Sigmoid colon (tissue), 7 donors: ENCODE measurements around the gene PGAP3. TPM values are rescaled to one million over a fixed set of nuclear protein-coding genes. Genes with fewer than 3 reads are reported as not detected.
"Not testable (repeated sequence)": the region's sequence is repeated elsewhere in the genome, so short reads cannot be mapped to it uniquely, and the experiment has no call there.

Experiments used
- DNase-seq: peaks from one replicate; pipeline ENCODE4 v3.0.0-alpha.2; 2019
- H3K27ac ChIP-seq, 4 donors: fragments of 200-600 bp; sonication (generic); one replicate each; pipeline ENCODE4 v1.5.1; 2016 to 2019; ENCODE audit warnings: mild to moderate bottlenecking in 1 of 4
- H3K27me3 ChIP-seq, 3 donors: fragments of 200-600 bp; sonication (generic); one replicate each; pipeline ENCODE4 v1.5.1; 2019; ENCODE audit warnings: mild to moderate bottlenecking in 1 of 3
- H3K36me3 ChIP-seq, 4 donors: fragments of 200-600 bp; sonication (generic); one replicate each; pipeline ENCODE4 v1.5.1; 2016 to 2019
- H3K4me1 ChIP-seq, 4 donors: fragments of 200-600 bp; sonication (generic); one replicate each; pipeline ENCODE4 v1.5.1; 2017 to 2019
- H3K4me3 ChIP-seq, 4 donors: fragments of 200-600 bp; sonication (generic); one replicate each; pipeline ENCODE4 v1.5.1; 2017 to 2019; ENCODE audit warnings: mild to moderate bottlenecking in 2 of 4, moderate library complexity in 1 of 4
- H3K9me3 ChIP-seq, 4 donors: fragments of 200-600 bp in 3 of 4; sonication (generic) in 3 of 4; one replicate each; pipeline versions ENCODE4 v1.5.1 to v1.6.1; 2013 to 2019
- CTCF ChIP-seq, 4 experiments: fragments of 450-650 bp in 3 of 4; fragments of 200-600 bp in 1 of 4; IDR thresholded peaks; one replicate each; pipeline ENCODE4 v1.5.1; 2016 to 2019; ENCODE audit warnings: antibody characterized with exemption in 4 of 4, mild to moderate bottlenecking in 3 of 4, moderate library complexity in 2 of 4
- EP300 ChIP-seq, 4 donors: sonication (generic); formaldehyde crosslinking; IDR thresholded peaks; one replicate each; pipeline ENCODE4 v1.6.1; 2017; ENCODE audit warnings: antibody characterized with exemption in 4 of 4
- POLR2A ChIP-seq, 2 donors: fragments of 450-650 bp; IDR thresholded peaks; one replicate each; pipeline ENCODE4 v1.6.1; 2016; ENCODE audit warnings: antibody characterized with exemption in 2 of 2, mild to moderate bottlenecking in 2 of 2, moderate library complexity in 2 of 2
- POLR2AphosphoS5 ChIP-seq, 4 donors: sonication (generic); formaldehyde crosslinking; IDR thresholded peaks; one replicate each; pipeline ENCODE4 v1.6.1; 2017; ENCODE audit warnings: antibody characterized with exemption in 4 of 4
- WGBS, 2 donors: extraction: QIAGEN DNeasy Blood & Tissue Kit; methylation state at CpG; one replicate each; pipeline ENCODE4 v1.1.7; 2013; 5-methylcytosine and 5-hydroxymethylcytosine counted together
- intact Hi-C: fragments of 100-400 bp; cut with DNase I; formaldehyde crosslinking; loops from one replicate; pipeline ENCODE4 v1.15.1; 2023
- polyA plus RNA-seq, 3 donors: library from polyadenylated mRNA; stranded (reverse); fragments of 200-250 nt; gene quantifications; one replicate each; pipeline ENCODE4 v1.2.3, GENCODE V29; 2013
- total RNA-seq, 4 donors: library from RNA; depleted of rRNA; stranded (reverse); fragments of >200 nt; gene quantifications; one replicate each; pipeline ENCODE4 v1.1.0, GENCODE V29; 2016
- donor health status: healthy with polysubstance abuse.
- donor health status: Bipolar disorder and iron deficiency.
- donor health status: healthy.

The PGAP3 gene
- total and polyA plus RNA-seq, 7 donors, result 6.9 to 29.6 (median 8.3) TPM

- no peak overlapping the region for H3K4me3 ChIP-seq
- no peak for DNase-seq
- intact Hi-C loops, result no loop called here
- no peak overlapping the region for H3K27ac ChIP-seq
- no peaks in the 10 kb centered on the region for H3K4me1 ChIP-seq
- WGBS, 2 donors, result 82 to 92% methylated on average over 18 of the region's 18 CpGs
- TF ChIP-seq POLR2A (IDR thresholded peaks at IDR 0.05) (no peak), POLR2AphosphoS5 (IDR thresholded peaks at IDR 0.05) (no peak), CTCF (IDR thresholded peaks at IDR 0.05) (no peak), EP300 (IDR thresholded peaks at IDR 0.05) (no peak)
- H3K9me3 ChIP-seq, result no peaks in the 10 kb centered on the region
- no peaks in the 10 kb centered on the region for H3K27me3 ChIP-seq
- peaks cover 22 to 81% (median 26%) of the 10 kb centered on the region in 4 donors for H3K36me3 ChIP-seq
Measured at GRCh38 chr17:39715375-39716072, 27.7 kb upstream of the PGAP3 start.

- DNase-seq, result no peak
- no peak overlapping the region for H3K27ac ChIP-seq
- no peaks in the 10 kb centered on the region for H3K9me3 ChIP-seq
- no peaks in the 10 kb centered on the region for H3K27me3 ChIP-seq
- H3K4me3 ChIP-seq, result no peak overlapping the region
- peaks cover 22 to 81% (median 32%) of the 10 kb centered on the region in 4 donors for H3K36me3 ChIP-seq
- H3K4me1 ChIP-seq, result no peaks in the 10 kb centered on the region
- no peak for TF ChIP-seq POLR2A (IDR thresholded peaks at IDR 0.05)
- TF ChIP-seq CTCF (IDR thresholded peaks at IDR 0.05), result no peak
- TF ChIP-seq POLR2AphosphoS5 (IDR thresholded peaks at IDR 0.05), result no peak
- TF ChIP-seq EP300 (IDR thresholded peaks at IDR 0.05), result no peak
- intact Hi-C loops, result no loop called here
- 93 to 94% methylated on average over 4 of the region's 4 CpGs for WGBS, 2 donors
Measured at GRCh38 chr17:39714234-39714633, 26.4 kb upstream of the PGAP3 start.

GRCh38 chr17:39711851-39712250 lies 24.0 kb upstream of the PGAP3 start:
- Histone ChIP-seq H3K27me3 (no peaks in the 10 kb centered on the region), H3K27ac (no peak overlapping the region), H3K9me3 (no peaks in the 10 kb centered on the region), H3K36me3 (peaks cover 10 to 83% (median 47%) of the 10 kb centered on the region in 4 donors), H3K4me1 (no peaks in the 10 kb centered on the region), H3K4me3 (no peak overlapping the region)
- TF ChIP-seq CTCF (IDR thresholded peaks at IDR 0.05) (no peak), POLR2A (IDR thresholded peaks at IDR 0.05) (no peak), EP300 (IDR thresholded peaks at IDR 0.05) (no peak), POLR2AphosphoS5 (IDR thresholded peaks at IDR 0.05) (no peak)
- 91 to 92% methylated on average over 10 of the region's 10 CpGs for WGBS, 2 donors
- intact Hi-C loops, result no loop called here
- no peak for DNase-seq

GRCh38 chr17:39711071-39711470 lies 23.2 kb upstream of the PGAP3 start:
- H3K4me3 ChIP-seq, DNase-seq, H3K4me1 ChIP-seq, H3K27me3 ChIP-seq, intact Hi-C loops, H3K27ac ChIP-seq, H3K9me3 ChIP-seq: not testable (repeated sequence)
- H3K36me3 ChIP-seq, result peaks cover 9 to 76% (median 45%) of the 10 kb centered on the region in 4 donors
- WGBS, 2 donors, result 89 to 91% methylated on average over 11 of the region's 11 CpGs

GRCh38 chr17:39709998-39710964 lies 22.4 kb upstream of the PGAP3 start:
- no peak for DNase-seq
- intact Hi-C loops, result no loop called here
- TF ChIP-seq POLR2A (IDR thresholded peaks at IDR 0.05) (no peak), EP300 (IDR thresholded peaks at IDR 0.05) (no peak), CTCF (IDR thresholded peaks at IDR 0.05) (no peak), POLR2AphosphoS5 (IDR thresholded peaks at IDR 0.05) (no peak)
- Histone ChIP-seq H3K27ac (no peak overlapping the region), H3K36me3 (peaks cover under 1 to 68% (median 38%) of the 10 kb centered on the region in 4 donors), H3K9me3 (no peaks in the 10 kb centered on the region), H3K4me1 (peaks cover 0 to 5% (median 1%) of the 10 kb centered on the region in 4 donors), H3K27me3 (no peaks in the 10 kb centered on the region), H3K4me3 (no peak overlapping the region)
- 89 to 92% methylated on average over 20 of the region's 20 CpGs for WGBS, 2 donors
